Thymus (tissue), 11 donors: ENCODE data around the gene ARMH1. TPM values are rescaled to one million over a fixed set of nuclear protein-coding genes. Genes with fewer than 3 reads are reported as not detected.

ENCODE experiments used
- DNase-seq, 9 donors: peaks; one replicate each; pipeline ENCODE4 v3.0.0-alpha.2; 2013; ENCODE audit warnings: low spot score in 9 of 9, low read depth in 6 of 9, missing footprints in 1 of 9
- H3K27ac ChIP-seq, 2 donors: one replicate each; pipeline ENCODE4 v1.5.1; 2013; ENCODE audit warnings: control low read depth in 1 of 2, low read depth in 1 of 2, low read length in 1 of 2, mild to moderate bottlenecking in 1 of 2, moderate library complexity in 1 of 2
- H3K27me3 ChIP-seq, 2 donors: one replicate each; pipeline ENCODE4 v1.5.1; 2013; ENCODE audit warnings: low read length in 1 of 2; ENCODE audit not compliant: control insufficient read depth in 2 of 2, insufficient read depth in 1 of 2
- H3K36me3 ChIP-seq, 2 donors: one replicate each; pipeline ENCODE4 v1.5.1; 2013; ENCODE audit warnings: low read length in 1 of 2, mild to moderate bottlenecking in 1 of 2, moderate library complexity in 1 of 2; ENCODE audit not compliant: control insufficient read depth in 2 of 2, insufficient read depth in 2 of 2
- H3K4me1 ChIP-seq, 2 donors: one replicate each; pipeline ENCODE4 v1.5.1; 2013; ENCODE audit warnings: low read length in 2 of 2; ENCODE audit not compliant: control insufficient read depth in 2 of 2, insufficient read depth in 2 of 2
- H3K4me3 ChIP-seq, 2 donors: one replicate each; pipeline ENCODE4 v1.5.1; 2013; ENCODE audit warnings: low read length in 2 of 2, control low read depth in 1 of 2, mild to moderate bottlenecking in 1 of 2
- H3K9me3 ChIP-seq, 2 donors: one replicate each; pipeline ENCODE4 v1.5.1; 2013; ENCODE audit warnings: low read length in 1 of 2, mild to moderate bottlenecking in 1 of 2; ENCODE audit not compliant: control insufficient read depth in 2 of 2, insufficient read depth in 1 of 2
- WGBS: extraction: QIAGEN DNeasy Blood & Tissue Kit; methylation state at CpG from one replicate; pipeline ENCODE4 v1.1.7; 2013; 5-methylcytosine and 5-hydroxymethylcytosine counted together
- polyA plus RNA-seq: library from polyadenylated mRNA; stranded (reverse); fragments of 200-250 nt; gene quantifications from one replicate; pipeline ENCODE4 v1.2.3, GENCODE V29; 2013
- total RNA-seq: library from RNA; stranded (reverse); fragments of 120-200 nt; gene quantifications from one replicate; pipeline ENCODE4 v1.2.4, GENCODE V29; 2013
- donor health status: healthy.

Gene ARMH1
- total and polyA plus RNA-seq, 2 donors = 47.7 to 577 TPM

- DNase-seq = peak in 2 of 9 donors; percentile 46 to 59
- Histone ChIP-seq H3K9me3 (peaks cover 0 to 4% of the 10 kb centered on the region in 2 donors), H3K36me3 (no peaks in the 10 kb centered on the region), H3K27me3 (no peaks in the 10 kb centered on the region), H3K4me1 (peaks cover 0 to 3% of the 10 kb centered on the region in 2 donors), H3K4me3 (no peak overlapping the region), H3K27ac (no peak overlapping the region)
- 44% methylated on average over 15 of the region's 15 CpGs for WGBS
Observed at GRCh38 chr1:44707959-44708831, 33.7 kb downstream of the ARMH1 start.

GRCh38 chr1:44713321-44713781 is 38.8 kb downstream of the ARMH1 start:
- WGBS = 29% methylated on average over 6 of the region's 6 CpGs
- H3K36me3 ChIP-seq = no peaks in the 10 kb centered on the region
- no peaks in the 10 kb centered on the region for H3K27me3 ChIP-seq
- H3K4me1 ChIP-seq = peaks cover 5 to 20% of the 10 kb centered on the region in 2 donors
- peaks cover 0 to 3% of the 10 kb centered on the region in 2 donors for H3K9me3 ChIP-seq
- no peak overlapping the region for H3K27ac ChIP-seq
- H3K4me3 ChIP-seq = no peak overlapping the region
- no peak for DNase-seq

- H3K4me1 ChIP-seq = peaks cover 9 to 27% of the 10 kb centered on the region in 2 donors
- H3K4me3 ChIP-seq = no peak overlapping the region
- DNase-seq = no peak
- no peaks in the 10 kb centered on the region for H3K9me3 ChIP-seq
- 93% methylated on average over 7 of the region's 7 CpGs for WGBS
- peak overlapping the region in 1 of 2 donors; percentile 11 for H3K27ac ChIP-seq
- H3K27me3 ChIP-seq = no peaks in the 10 kb centered on the region
- no peaks in the 10 kb centered on the region for H3K36me3 ChIP-seq
Observed at GRCh38 chr1:44714532-44714931, 40.0 kb downstream of the ARMH1 start.

- Histone ChIP-seq H3K36me3 (no peaks in the 10 kb centered on the region), H3K27me3 (no peaks in the 10 kb centered on the region), H3K27ac (peak overlapping the region; percentile 11 to 52), H3K4me1 (peaks cover 9 to 30% of the 10 kb centered on the region in 2 donors), H3K9me3 (no peaks in the 10 kb centered on the region), H3K4me3 (no peak overlapping the region)
- DNase-seq = peak in 8 of 9 donors; percentile 72 to 90 (median 78)
- 7% methylated on average over 9 of the region's 9 CpGs for WGBS
Observed at GRCh38 chr1:44714944-44715571, 40.5 kb downstream of the ARMH1 start.

DNA sequence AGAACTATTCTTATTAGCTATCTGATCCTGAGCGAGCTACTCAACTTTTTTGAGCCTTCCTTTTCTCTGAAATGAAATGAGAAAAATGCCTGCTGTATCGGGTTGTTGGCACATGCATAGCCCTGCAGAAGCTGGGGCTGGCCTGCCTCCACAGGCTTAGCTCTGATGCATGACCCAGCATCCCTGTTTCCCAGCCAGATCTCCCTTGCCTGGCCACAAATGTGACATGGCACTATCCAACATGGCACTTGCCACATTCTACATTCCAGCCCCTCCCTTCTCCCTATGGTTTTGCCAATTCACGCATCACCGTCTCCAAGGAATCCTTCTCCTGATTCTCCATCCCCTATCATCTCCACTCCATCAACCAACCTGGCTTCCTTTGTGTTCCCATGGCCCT is 42.6 kb downstream of the ARMH1 start:
- no peak for DNase-seq
- H3K9me3 ChIP-seq = no peaks in the 10 kb centered on the region
- no peaks in the 10 kb centered on the region for H3K27me3 ChIP-seq
- H3K4me3 ChIP-seq = no peak overlapping the region
- WGBS = 96% methylated on average over 4 of the region's 4 CpGs
- H3K27ac ChIP-seq = no peak overlapping the region
- H3K4me1 ChIP-seq = peaks cover 13 to 47% of the 10 kb centered on the region in 2 donors
- H3K36me3 ChIP-seq = no peaks in the 10 kb centered on the region

DNA sequence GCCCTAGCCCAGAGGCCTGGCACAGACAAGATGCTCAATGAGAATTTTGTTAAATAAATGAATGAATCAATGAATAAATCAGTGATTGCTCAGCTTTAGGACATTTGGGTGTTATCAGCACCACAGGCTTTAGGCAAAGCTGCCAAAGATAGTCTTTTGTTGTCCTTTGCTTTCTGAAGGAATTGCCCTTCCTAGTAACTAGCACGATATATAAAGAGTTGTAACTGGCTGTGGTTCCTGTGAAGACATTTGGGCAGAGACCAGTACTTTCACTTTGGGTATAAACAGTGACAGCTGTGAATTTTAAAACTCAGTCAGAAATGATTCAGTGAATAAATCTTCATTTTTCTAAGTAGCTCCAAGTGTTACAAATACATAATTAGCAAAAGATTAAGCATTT is 43.1 kb downstream of the ARMH1 start:
- H3K9me3 ChIP-seq = no peaks in the 10 kb centered on the region
- DNase-seq = no peak
- peaks cover 13 to 52% of the 10 kb centered on the region in 2 donors for H3K4me1 ChIP-seq
- no peaks in the 10 kb centered on the region for H3K36me3 ChIP-seq
- no peak overlapping the region for H3K4me3 ChIP-seq
- H3K27me3 ChIP-seq = no peaks in the 10 kb centered on the region
- whole genome bisulfite sequencing = 11% methylated on average over 1 of the region's 1 CpG
- H3K27ac ChIP-seq = no peak overlapping the region

- no peaks in the 10 kb centered on the region for H3K36me3 ChIP-seq
- WGBS = 90% methylated on average over 6 of the region's 6 CpGs
- peaks cover 13 to 56% of the 10 kb centered on the region in 2 donors for H3K4me1 ChIP-seq
- H3K27ac ChIP-seq = no peak overlapping the region
- DNase-seq = no peak
- no peaks in the 10 kb centered on the region for H3K27me3 ChIP-seq
- no peak overlapping the region for H3K4me3 ChIP-seq
- H3K9me3 ChIP-seq = no peaks in the 10 kb centered on the region
Observed at GRCh38 chr1:44718091-44718490, 43.6 kb downstream of the ARMH1 start.

GRCh38 chr1:44719318-44719717 is 44.8 kb downstream of the ARMH1 start:
- DNase-seq = no peak
- Histone ChIP-seq H3K36me3 (no peaks in the 10 kb centered on the region), H3K4me3 (no peak overlapping the region), H3K27ac (peak overlapping the region in 1 of 2 donors; percentile 65), H3K9me3 (no peaks in the 10 kb centered on the region), H3K4me1 (peaks cover 14 to 68% of the 10 kb centered on the region in 2 donors), H3K27me3 (no peaks in the 10 kb centered on the region)
- 74% methylated on average over 5 of the region's 5 CpGs for WGBS

GRCh38 chr1:44720281-44720680 is 45.8 kb downstream of the ARMH1 start:
- H3K36me3 ChIP-seq = peaks cover 0 to 6% of the 10 kb centered on the region in 2 donors
- H3K27me3 ChIP-seq = no peaks in the 10 kb centered on the region
- 83% methylated on average over 4 of the region's 4 CpGs for WGBS
- H3K4me1 ChIP-seq = peaks cover 12 to 59% of the 10 kb centered on the region in 2 donors
- no peaks in the 10 kb centered on the region for H3K9me3 ChIP-seq
- no peak for DNase-seq
- H3K4me3 ChIP-seq = no peak overlapping the region
- peak overlapping the region; percentile 26 to 46 for H3K27ac ChIP-seq
